ENCODE results near the gene PDZRN3. TPM values are rescaled to one million over a fixed set of nuclear protein-coding genes. Genes with fewer than 3 reads are reported as not detected.

Gene PDZRN3
- total RNA-seq, 4 donors from 2014 or later = 87.3 to 268 (median 107) TPM

DNA sequence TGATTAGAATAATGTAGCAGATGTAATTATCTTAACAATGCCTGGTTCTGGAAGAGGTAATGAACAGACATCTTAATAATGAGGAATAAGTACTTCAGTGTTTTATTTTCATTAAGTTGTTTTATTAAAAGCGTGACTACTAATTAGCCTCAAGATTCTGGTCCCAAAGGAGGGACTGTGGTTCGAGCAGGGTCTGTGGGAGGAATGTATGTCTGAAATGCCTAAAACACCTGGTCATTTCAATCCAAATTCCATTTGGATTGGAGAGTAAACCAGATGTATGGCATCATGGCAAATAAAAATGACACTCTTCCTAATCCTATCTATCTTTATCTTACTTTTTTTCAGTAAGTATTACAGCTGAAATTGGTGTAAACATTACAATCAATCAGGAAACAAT is 243.2 kb downstream of the PDZRN3 start:
- Histone ChIP-seq H3K9me3 (no peaks in the 10 kb centered on the region), H3K27me3 (no peaks in the 10 kb centered on the region), H3K27ac (no peak overlapping the region), H3K4me1 (no peaks in the 10 kb centered on the region), H3K4me3 (no peak overlapping the region), H3K36me3 (no peaks in the 10 kb centered on the region)
- TF ChIP-seq POLR2A (IDR thresholded peaks at IDR 0.05) = no peak
- TF ChIP-seq, protein P1, sequence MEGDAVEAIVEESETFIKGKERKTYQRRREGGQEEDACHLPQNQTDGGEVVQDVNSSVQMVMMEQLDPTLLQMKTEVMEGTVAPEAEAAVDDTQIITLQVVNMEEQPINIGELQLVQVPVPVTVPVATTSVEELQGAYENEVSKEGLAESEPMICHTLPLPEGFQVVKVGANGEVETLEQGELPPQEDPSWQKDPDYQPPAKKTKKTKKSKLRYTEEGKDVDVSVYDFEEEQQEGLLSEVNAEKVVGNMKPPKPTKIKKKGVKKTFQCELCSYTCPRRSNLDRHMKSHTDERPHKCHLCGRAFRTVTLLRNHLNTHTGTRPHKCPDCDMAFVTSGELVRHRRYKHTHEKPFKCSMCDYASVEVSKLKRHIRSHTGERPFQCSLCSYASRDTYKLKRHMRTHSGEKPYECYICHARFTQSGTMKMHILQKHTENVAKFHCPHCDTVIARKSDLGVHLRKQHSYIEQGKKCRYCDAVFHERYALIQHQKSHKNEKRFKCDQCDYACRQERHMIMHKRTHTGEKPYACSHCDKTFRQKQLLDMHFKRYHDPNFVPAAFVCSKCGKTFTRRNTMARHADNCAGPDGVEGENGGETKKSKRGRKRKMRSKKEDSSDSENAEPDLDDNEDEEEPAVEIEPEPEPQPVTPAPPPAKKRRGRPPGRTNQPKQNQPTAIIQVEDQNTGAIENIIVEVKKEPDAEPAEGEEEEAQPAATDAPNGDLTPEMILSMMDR (IDR thresholded peaks at IDR 0.05) = no peak
- intact Hi-C loops (cut with DNase I; ENCODE audit: low total_unique reads) = no loop called here
- DNase-seq = no peak

DNA sequence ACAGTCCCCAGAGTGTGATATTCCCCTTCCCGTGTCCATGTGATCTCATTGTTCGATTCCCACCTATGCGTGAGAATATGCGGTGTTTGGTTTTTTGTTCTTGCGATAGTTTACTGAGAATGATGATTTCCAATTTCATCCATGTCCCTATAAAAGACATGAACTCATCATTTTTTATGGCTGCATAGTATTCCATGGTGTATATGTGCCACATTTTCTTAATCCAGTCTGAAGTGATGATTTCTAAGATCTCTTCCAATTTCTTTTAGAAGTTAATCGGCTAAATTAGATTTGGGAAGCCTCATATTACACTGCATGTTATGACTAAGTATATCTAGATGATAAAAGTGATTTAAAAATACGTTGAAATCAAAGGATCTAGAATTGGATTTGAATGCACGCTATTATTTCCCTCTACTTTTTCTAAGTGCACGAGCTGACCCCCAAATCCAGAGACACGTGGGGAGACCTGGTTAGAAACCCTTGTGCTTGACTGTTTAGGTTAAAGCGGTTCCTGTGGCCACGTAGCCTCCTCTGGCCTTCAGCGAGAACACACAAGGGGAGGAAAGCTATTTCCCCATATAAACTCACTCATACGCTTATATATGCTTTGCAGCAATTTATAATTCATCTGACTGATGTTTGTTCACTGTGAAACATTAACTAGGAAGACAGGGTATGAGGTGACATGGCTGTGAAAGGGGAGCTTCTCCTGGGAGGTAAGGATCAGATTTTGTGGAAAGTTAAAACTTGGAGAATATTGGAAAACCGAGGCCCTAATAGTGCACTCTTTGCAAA is 243.8 kb downstream of the PDZRN3 start:
- TF ChIP-seq, protein P1 (IDR thresholded peaks at IDR 0.05) = no peak
- no peak for TF ChIP-seq POLR2A (IDR thresholded peaks at IDR 0.05)
- DNase-seq = no peak
- H3K36me3 ChIP-seq = no peaks in the 10 kb centered on the region
- H3K27me3 ChIP-seq = no peaks in the 10 kb centered on the region
- H3K4me1 ChIP-seq = no peaks in the 10 kb centered on the region
- H3K9me3 ChIP-seq = no peaks in the 10 kb centered on the region
- no peak overlapping the region for H3K27ac ChIP-seq
- H3K4me3 ChIP-seq = no peak overlapping the region
- intact Hi-C loops (cut with DNase I; ENCODE audit: low total_unique reads) = no loop called here

DNA sequence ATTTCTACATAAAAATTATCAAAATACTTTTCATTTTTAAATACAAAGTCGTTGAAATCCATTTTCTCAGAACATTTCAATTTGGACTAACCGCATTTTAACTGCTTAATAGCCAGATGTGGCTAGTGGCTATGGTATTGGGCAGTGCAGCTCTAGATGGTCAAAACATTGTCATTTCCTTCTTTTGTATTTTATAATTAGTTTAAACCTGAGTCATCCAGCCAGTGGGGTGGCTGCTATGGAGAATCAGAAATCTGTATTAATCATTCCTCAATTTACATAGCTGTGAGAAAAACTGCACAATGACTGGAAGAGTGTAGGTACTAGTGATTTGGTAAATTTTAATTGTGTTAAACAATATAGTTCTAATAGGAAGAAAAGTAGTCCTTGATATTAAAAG is 245.3 kb downstream of the PDZRN3 start:
- H3K36me3 ChIP-seq = no peaks in the 10 kb centered on the region
- no peaks in the 10 kb centered on the region for H3K9me3 ChIP-seq
- H3K4me1 ChIP-seq = no peaks in the 10 kb centered on the region
- TF ChIP-seq, protein P1 (IDR thresholded peaks at IDR 0.05) = no peak
- TF ChIP-seq POLR2A (IDR thresholded peaks at IDR 0.05) = no peak
- H3K4me3 ChIP-seq = no peak overlapping the region
- intact Hi-C loops (cut with DNase I; ENCODE audit: low total_unique reads) = no loop called here
- no peaks in the 10 kb centered on the region for H3K27me3 ChIP-seq
- DNase-seq = no peak
- H3K27ac ChIP-seq = no peak overlapping the region

GRCh38 chr3:73378207-73378606 is 246.5 kb downstream of the PDZRN3 start:
- no peak overlapping the region for H3K4me3 ChIP-seq
- no peaks in the 10 kb centered on the region for H3K27me3 ChIP-seq
- TF ChIP-seq, protein P1 (IDR thresholded peaks at IDR 0.05) = no peak
- no peak for TF ChIP-seq POLR2A (IDR thresholded peaks at IDR 0.05)
- no peaks in the 10 kb centered on the region for H3K4me1 ChIP-seq
- H3K27ac ChIP-seq = no peak overlapping the region
- intact Hi-C loops (cut with DNase I; ENCODE audit: low total_unique reads) = no loop called here
- no peak for DNase-seq
- H3K36me3 ChIP-seq = no peaks in the 10 kb centered on the region
- no peaks in the 10 kb centered on the region for H3K9me3 ChIP-seq

DNA sequence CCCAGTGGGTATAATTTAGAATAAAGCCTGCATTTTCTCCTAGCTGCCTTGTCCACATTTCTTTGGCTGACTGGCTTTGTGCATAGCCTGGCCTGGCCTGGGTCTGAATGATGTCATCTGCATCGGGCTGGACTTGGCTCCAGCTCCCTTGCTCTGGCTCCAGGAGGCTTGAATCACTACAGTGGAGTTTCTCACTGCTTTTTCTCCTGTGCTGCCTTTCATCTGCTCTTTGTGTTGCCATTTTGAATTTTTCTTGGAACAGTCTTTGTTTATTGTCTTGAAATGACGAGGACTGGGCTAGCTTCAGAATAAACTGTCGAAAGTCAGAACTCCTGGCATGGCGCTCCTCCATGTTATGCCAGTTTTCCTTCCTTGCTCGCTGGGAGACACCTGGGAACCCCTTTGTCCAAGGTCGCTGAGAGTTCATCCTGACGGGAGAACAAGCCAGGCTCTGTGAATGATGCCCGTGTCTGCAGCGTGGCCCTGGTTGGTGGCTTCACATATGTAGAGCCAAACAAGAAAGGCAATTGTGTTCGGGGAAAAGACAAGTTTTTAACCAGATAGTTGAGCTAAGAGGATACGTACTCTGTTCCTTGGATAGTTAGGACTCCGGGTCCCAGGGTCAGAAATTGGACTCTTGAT is 258.9 kb downstream of the PDZRN3 start:
- DNase-seq = peak; percentile 87 to 90
- Histone ChIP-seq H3K9me3 (no peaks in the 10 kb centered on the region), H3K4me1 (peaks cover 0 to 8% of the 10 kb centered on the region in 2 donors), H3K36me3 (no peaks in the 10 kb centered on the region), H3K27ac (peak overlapping the region; percentile 48 to 62), H3K4me3 (no peak overlapping the region), H3K27me3 (no peaks in the 10 kb centered on the region)
- TF ChIP-seq POLR2A (IDR thresholded peaks at IDR 0.05) = no peak
- intact Hi-C loops (cut with DNase I; ENCODE audit: low total_unique reads) = no loop called here
